ENCODE results near the gene MAP3K12.

The MAP3K12 gene

DNA sequence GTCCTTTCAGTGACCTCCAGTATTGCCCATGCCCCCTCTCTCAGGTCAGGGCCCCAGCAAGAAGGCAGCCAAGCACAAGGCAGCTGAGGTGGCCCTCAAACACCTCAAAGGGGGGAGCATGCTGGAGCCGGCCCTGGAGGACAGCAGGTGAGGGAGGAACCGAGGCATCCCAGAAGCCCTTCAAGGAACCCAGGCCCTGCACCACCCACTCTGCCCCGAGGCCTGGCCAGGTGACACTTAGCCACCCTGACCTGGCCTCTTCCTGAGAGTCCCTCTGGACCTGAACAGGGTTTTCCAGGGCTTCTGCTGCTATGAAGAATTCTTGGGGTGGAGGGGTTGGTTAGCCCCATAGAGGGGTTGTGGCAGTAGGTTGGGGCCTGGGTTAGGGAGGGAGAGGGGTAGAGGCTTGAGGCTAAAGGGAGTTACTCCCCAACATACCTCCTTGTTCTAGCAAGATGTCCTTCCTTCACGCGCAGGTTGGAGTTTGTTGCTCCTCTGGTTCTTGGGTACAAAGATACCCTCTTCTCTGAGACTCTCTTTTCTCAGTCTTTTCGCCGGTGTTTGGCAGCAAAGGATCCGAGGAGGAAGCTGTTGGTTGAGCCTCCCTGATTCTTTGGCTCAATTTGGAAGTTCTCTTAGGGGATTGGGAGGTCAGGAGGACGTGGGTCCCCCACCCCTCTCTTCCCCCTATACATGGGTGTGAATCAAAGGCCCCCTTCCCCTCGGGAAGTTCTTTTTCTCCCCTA lies 3.9 kb upstream of the MAP3K12 start:
- no peak for DNase-seq (ENCODE audit: extremely low read depth, low read depth)
- TF ChIP-seq, protein P1, sequence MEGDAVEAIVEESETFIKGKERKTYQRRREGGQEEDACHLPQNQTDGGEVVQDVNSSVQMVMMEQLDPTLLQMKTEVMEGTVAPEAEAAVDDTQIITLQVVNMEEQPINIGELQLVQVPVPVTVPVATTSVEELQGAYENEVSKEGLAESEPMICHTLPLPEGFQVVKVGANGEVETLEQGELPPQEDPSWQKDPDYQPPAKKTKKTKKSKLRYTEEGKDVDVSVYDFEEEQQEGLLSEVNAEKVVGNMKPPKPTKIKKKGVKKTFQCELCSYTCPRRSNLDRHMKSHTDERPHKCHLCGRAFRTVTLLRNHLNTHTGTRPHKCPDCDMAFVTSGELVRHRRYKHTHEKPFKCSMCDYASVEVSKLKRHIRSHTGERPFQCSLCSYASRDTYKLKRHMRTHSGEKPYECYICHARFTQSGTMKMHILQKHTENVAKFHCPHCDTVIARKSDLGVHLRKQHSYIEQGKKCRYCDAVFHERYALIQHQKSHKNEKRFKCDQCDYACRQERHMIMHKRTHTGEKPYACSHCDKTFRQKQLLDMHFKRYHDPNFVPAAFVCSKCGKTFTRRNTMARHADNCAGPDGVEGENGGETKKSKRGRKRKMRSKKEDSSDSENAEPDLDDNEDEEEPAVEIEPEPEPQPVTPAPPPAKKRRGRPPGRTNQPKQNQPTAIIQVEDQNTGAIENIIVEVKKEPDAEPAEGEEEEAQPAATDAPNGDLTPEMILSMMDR (IDR thresholded peaks at IDR 0.05; ENCODE audit: low read depth, low read length): no peak

DNA sequence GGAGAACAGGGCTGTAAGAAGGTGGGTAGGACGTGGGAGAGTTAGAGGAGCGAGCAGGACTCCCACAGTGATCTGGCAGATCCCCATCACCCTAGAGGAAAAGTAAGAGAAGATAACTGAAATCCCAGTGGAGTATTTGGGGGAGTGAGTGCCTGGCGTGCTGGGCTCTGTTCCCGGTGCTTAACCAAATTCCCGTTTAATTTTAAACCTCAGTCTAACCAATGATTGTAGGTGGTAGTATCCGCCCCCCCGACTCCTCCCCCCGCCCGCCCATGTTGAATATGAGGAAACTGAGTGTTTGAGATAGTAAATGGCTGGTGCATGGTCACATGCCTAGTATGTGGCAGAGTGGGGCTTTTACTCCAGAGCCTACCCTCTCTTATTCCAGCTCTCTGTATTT lies 3.1 kb upstream of the MAP3K12 start:
- no peak for DNase-seq (ENCODE audit: extremely low read depth, low read depth)
- TF ChIP-seq, protein P1 (IDR thresholded peaks at IDR 0.05; ENCODE audit: low read depth, low read length): no peak

DNA sequence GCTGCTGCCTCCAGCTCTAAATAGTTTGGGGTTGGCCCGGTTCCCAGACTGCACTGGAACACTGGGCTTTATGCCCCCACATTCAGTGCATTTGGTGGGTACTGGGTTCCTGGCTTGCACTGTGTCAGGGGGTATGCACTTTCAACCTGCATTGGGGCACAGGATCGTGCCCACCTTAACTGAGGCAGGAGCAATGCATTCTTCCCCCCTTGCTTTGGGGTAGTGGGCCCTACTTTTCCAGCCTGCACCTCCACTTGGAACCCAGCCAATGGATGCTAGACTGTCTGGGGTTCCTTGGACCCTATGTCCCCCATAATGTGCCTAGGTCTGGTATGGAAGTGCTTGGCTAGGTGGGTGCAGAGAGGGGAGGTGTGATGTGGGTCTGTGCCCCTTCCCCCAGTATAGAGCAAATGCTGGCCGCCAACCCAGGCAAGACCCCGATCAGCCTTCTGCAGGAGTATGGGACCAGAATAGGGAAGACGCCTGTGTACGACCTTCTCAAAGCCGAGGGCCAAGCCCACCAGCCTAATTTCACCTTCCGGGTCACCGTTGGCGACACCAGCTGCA lies 2.4 kb upstream of the MAP3K12 start:
- TF ChIP-seq, protein P1 (IDR thresholded peaks at IDR 0.05; ENCODE audit: low read depth, low read length): no peak
- DNase-seq (ENCODE audit: extremely low read depth, low read depth): no peak

DNA sequence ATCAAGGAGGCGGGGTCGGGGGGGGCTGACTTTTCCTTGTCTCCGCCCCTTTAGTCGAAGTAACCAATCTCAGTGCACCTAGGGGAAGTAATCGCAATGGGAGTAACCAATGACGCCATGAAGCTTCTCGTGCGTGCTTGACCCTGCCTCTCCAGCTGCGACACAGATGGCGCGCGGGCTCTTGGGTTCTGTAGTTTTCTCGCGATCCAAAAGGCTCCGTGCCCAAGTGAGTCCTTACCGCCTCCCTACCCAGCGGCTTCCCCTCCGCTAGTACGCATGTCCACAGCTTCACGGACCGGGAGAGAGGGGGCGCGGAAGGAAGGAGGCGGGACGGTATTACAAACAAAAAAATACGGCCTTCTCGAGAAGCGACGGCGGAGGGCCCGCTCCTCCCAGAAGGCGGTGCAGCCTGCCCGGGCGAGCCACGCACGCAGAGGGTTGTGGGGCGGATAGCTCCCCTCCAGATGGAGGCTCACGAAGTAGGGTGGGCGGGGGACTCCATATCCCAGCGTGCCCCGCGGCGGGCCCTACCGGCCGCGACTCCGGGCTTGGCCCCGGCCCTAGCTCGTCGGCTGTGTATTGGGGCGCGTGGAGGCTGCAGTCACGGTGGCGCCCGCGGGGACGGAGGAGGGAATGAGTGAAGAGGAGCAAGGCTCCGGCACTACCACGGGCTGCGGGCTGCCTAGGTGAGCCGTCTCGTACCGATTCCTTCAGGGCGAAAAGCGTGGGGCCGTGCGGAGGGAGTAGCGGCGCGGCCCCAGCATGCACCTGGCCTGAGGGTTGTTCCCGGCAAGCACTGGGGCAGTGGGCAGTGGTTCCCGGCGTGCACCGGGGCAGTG lies 1.7 kb upstream of the MAP3K12 start, which contains the start of gene TARBP2:
TSS of gene TARBP2 (plus strand) at position 508 of the 839 bp plus-strand sequence. CDS start at position 634, 126 bp downstream.
- DNase-seq (ENCODE audit: extremely low read depth, low read depth): peak; percentile 99
- TF ChIP-seq, protein P1 (IDR thresholded peaks at IDR 0.05; ENCODE audit: low read depth, low read length): no peak

DNA sequence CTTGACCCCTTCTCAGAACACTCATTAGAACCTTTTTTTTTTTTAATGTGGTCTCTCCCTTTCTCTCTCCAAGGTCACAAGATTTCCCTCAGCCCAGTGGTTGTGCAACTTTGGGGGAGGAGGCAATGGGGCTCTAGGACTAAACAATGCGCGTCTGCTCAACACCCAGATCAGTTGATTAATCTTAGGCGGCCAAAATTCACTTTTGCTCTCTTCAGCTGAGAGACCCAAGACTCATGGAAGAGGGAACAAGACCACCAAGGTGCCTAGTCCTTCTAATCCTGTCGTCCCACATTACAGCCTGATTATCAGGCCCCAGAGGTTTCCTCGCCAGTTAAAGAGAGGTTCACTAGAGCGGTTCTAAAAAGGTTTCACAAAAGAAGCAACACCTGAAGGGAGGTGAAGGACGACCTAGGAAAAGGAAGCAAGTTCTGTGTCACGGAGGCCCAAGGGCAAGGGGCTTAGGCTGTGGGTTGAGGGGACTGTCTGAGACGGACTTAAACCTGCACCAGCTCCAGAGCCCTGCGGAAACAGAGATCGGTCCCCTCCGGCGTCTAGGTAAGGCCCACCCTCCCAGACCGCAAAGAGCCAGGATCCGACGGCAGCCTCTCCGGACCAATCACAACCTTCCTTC lies 1.0 kb upstream of the MAP3K12 start:
- peak; percentile 59 for DNase-seq (ENCODE audit: extremely low read depth, low read depth)
- TF ChIP-seq, protein P1 (IDR thresholded peaks at IDR 0.05; ENCODE audit: low read depth, low read length): no peak

DNA sequence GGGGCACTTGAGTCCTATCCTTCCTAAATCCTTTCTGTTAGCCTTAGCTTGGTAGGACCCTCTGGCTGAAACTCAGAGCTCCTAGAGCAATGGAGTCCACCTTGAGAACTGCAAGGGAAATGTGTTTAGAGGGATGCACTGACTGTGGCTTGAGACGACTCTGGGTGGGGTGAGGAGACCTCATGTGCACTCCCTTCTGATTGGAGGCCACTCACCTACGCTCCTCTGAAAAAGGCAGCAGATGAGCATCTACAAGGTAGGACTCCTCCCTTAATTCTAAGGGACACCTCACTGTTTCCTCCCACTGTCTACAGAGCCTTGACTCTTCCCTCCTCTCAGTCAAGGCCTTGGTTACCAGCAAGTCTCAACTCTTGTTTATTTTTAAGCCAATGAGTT lies 1.0 kb downstream of the MAP3K12 start:
- DNase-seq (ENCODE audit: extremely low read depth, low read depth): no peak
- TF ChIP-seq, protein P1 (IDR thresholded peaks at IDR 0.05; ENCODE audit: low read depth, low read length): no peak
